ENCODE data around the gene ANKUB1.
"Not testable (repeated sequence)": the region's sequence is repeated elsewhere in the genome, so short reads cannot be mapped to it uniquely, and the experiment has no call there.

The ANKUB1 gene, protein sequence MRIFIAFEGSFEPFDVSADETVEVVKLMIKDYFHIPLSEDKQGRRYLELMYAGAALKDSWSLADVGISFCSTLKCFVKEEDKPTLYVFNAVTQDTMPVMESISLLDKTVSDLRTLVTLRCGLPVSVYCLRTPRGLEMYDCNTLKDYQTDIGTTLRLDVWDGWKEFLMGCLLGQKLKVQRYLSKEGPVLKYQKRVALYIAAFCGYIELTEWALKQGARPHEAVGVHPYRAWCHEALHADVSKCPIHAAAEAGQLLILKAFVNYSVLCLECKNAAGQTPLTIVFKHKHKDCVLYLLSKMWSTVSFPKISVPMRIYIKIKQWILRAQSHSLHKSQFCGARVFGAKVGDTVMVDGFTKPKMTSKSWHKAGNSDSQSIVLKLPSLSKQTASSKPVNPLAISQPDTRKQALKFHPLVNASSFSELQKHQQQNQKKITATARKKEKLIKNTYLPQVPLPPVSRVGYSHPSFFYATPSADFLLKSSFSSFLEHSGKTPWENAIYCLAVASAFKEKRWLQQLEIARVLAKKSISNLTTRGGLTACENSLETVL

DNA sequence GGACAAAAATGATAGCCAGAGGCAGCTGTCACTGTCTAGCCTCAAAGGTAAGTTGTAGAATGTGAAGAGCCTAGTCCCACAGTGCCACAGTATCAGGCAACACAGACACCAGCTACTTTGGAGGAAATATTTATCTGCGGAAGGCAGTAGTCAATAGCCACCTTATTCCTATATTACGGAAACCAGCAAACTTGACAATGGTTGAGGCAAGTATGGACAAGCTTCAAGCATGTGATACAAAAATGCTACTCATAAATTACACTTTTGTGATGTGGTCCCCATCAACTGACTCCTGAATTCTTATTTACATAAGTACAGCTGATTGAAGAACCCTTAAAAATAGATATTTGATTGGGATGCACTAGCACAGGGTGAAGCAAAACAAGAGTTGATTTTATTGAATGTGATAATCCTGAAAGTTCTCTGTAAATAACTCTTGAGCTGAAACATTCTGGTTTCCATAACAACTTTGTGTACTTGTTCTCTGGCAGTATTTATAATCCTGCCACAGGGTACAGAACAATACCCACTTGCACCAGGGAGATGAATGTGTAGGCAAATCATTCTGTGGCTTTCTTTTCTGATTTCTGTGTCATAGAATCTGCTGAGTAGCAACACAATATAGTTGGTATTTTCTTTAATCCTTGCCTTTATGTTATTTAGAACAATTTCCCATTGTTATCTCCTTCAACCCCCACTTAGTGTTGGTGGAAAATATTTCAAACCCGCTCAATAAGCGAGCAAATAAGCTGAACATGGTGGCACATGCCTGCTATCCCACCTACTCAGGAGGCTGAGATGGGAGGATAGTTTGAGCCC, at the start of gene ANKUB1:
ANKUB1 (minus strand) TSS at position 103 of the 819 bp plus-strand sequence. CDS start 188 bp downstream, outside the sequence.
- no peaks in the 10 kb centered on the region for H3K79me2 ChIP-seq (ENCODE audit: control insufficient read depth, insufficient read depth, low read length, unreplicated experiment)
- H3K36me3 ChIP-seq (ENCODE audit: insufficient read depth, low read length) = no peaks in the 10 kb centered on the region
- no peak within 1 kb of the TSS for H3K4me3 ChIP-seq (ENCODE audit: low read depth, low read length)
- peaks cover 9% of the 10 kb centered on the region for H3K4me1 ChIP-seq (ENCODE audit: control insufficient read depth, insufficient read depth, low read length, unreplicated experiment)
- H3K27me3 ChIP-seq (ENCODE audit: insufficient read depth, low read length) = no peaks in the 10 kb centered on the region
- no peak within 1 kb of the TSS for H2AFZ ChIP-seq (ENCODE audit: low read length, unreplicated experiment)
- H3K27ac ChIP-seq (ENCODE audit: low read depth, low read length) = no peak within 1 kb of the TSS

DNA sequence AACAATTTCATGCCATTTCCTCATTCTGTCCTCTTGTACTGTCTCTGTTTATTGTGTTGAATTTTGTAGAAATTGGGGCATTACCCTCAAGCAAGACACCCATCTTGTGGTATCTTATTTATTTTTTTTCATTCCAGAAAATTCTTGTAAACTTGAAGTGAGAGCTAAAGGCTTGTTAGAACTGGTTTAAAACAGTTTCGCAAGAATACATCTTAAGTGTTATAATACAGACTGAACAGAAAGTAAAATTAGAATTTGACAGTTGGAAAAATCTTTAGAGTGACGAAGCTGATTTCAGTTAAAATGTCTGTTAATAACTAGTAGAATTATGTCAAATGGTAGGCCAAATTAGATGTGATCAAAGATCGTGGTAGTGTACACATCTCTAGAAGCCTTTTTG, 47.5 kb upstream of the ANKUB1 start:
- Histone ChIP-seq H3K27me3 (ENCODE audit: insufficient read depth, low read length) (no peaks in the 10 kb centered on the region), H3K27ac (ENCODE audit: low read depth, low read length) (no peak overlapping the region), H3K36me3 (ENCODE audit: insufficient read depth, low read length) (peaks cover 4% of the 10 kb centered on the region), H3K4me3 (ENCODE audit: low read depth, low read length) (no peak overlapping the region), H2AFZ (ENCODE audit: low read length, unreplicated experiment) (no peak overlapping the region), H3K4me1 (ENCODE audit: control insufficient read depth, insufficient read depth, low read length, unreplicated experiment) (peaks cover 3% of the 10 kb centered on the region), H3K79me2 (ENCODE audit: control insufficient read depth, insufficient read depth, low read length, unreplicated experiment) (peaks cover 17% of the 10 kb centered on the region)

DNA sequence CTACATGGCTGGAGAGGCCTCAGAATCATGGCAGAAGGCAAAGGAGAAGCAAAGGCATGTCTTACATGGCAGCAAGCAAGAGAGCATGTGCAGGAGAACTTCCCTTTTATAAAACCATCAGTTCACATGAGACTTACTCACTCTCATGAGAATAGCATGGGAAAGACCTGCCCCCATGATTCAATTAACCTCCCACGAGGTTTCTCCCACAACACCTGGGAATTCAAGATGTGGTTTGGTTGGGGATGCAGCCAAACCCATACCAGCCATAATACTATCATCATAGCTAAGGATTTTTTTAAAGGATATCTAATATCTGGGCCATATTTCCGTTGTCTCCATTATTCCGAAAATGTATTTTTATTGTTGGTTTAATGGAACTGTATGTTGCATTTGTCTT, 47.1 kb upstream of the ANKUB1 start:
- H3K27ac ChIP-seq (ENCODE audit: low read depth, low read length); H3K4me3 ChIP-seq (ENCODE audit: low read depth, low read length); H3K4me1 ChIP-seq (ENCODE audit: control insufficient read depth, insufficient read depth, low read length, unreplicated experiment); H3K36me3 ChIP-seq (ENCODE audit: insufficient read depth, low read length); H3K27me3 ChIP-seq (ENCODE audit: insufficient read depth, low read length); H2AFZ ChIP-seq (ENCODE audit: low read length, unreplicated experiment): not testable (repeated sequence)
- H3K79me2 ChIP-seq (ENCODE audit: control insufficient read depth, insufficient read depth, low read length, unreplicated experiment) = peaks cover 16% of the 10 kb centered on the region

DNA sequence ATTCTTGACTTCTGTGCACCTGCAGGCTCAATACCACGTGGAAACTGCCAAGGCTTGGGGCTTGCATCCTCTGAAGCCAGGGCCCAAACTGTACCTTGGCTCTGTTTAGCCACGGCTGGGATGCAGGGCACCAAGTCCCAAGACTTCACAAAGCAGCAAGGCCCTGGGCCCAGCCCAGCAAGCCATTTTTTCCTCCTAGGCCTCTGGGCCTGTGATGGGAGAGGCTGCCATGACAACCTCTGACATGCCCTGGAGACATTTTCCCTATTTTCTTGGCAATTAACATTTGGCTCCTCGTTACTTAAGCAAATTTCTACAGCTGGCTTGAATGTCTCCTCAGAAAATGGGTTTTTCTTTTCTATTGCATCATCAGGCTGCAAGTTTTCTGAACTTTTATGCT, 46.1 kb upstream of the ANKUB1 start:
- not testable (repeated sequence) for H3K36me3 ChIP-seq (ENCODE audit: insufficient read depth, low read length); H3K4me1 ChIP-seq (ENCODE audit: control insufficient read depth, insufficient read depth, low read length, unreplicated experiment); H3K4me3 ChIP-seq (ENCODE audit: low read depth, low read length); H3K27me3 ChIP-seq (ENCODE audit: insufficient read depth, low read length); H2AFZ ChIP-seq (ENCODE audit: low read length, unreplicated experiment); H3K27ac ChIP-seq (ENCODE audit: low read depth, low read length)
- peaks cover 11% of the 10 kb centered on the region for H3K79me2 ChIP-seq (ENCODE audit: control insufficient read depth, insufficient read depth, low read length, unreplicated experiment)

DNA sequence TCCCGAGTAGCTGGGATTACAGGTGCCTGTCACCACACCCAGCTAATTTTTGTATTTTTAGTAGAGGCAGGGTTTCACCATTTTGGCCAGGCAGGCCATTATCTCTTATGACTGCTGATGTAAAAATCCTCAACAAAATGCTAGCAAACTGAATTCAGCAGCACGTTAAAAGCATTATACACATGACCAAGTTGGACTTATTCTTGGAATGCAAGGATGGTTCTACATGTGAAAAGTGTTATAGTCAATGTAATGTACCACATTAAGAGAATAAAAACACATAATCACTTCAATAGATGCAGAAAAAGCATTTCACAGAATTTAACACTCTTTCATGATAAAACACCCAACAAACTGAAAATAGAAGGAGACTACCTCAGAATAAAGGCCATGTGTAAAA, 40.9 kb upstream of the ANKUB1 start:
- peaks cover 27% of the 10 kb centered on the region for H3K36me3 ChIP-seq (ENCODE audit: insufficient read depth, low read length)
- H3K27me3 ChIP-seq (ENCODE audit: insufficient read depth, low read length) = no peaks in the 10 kb centered on the region

DNA sequence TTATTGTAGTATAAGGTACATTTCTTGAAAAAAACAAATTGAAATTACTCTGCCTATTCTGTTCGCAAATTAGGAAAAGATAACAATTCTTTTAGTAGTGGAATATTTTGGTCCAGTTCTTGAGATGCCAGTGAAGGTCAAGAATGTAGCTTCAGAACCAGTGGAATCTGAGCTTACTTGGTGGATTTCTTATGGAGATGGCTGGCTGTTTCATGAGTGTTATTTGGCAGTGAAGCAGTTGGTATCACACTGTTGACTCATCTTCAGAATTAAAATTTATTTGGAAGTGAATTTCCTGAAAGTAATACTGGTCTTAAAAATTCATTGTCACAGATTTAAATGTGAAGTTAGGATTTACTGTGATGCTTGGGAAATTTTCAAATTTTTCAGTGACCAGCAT, 39.7 kb upstream of the ANKUB1 start:
- Histone ChIP-seq H3K4me1 (ENCODE audit: control insufficient read depth, insufficient read depth, low read length, unreplicated experiment) (no peaks in the 10 kb centered on the region), H3K36me3 (ENCODE audit: insufficient read depth, low read length) (peaks cover 24% of the 10 kb centered on the region), H3K79me2 (ENCODE audit: control insufficient read depth, insufficient read depth, low read length, unreplicated experiment) (peaks cover 27% of the 10 kb centered on the region), H3K4me3 (ENCODE audit: low read depth, low read length) (no peak overlapping the region), H3K27ac (ENCODE audit: low read depth, low read length) (no peak overlapping the region), H2AFZ (ENCODE audit: low read length, unreplicated experiment) (no peak overlapping the region), H3K27me3 (ENCODE audit: insufficient read depth, low read length) (no peaks in the 10 kb centered on the region)

More for the DNA sequence above, 40.9 kb upstream of the ANKUB1 start:
- Histone ChIP-seq H3K27ac (ENCODE audit: low read depth, low read length) (no peak overlapping the region), H3K79me2 (ENCODE audit: control insufficient read depth, insufficient read depth, low read length, unreplicated experiment) (peaks cover 27% of the 10 kb centered on the region), H2AFZ (ENCODE audit: low read length, unreplicated experiment) (no peak overlapping the region), H3K4me1 (ENCODE audit: control insufficient read depth, insufficient read depth, low read length, unreplicated experiment) (no peaks in the 10 kb centered on the region), H3K4me3 (ENCODE audit: low read depth, low read length) (no peak overlapping the region)

DNA sequence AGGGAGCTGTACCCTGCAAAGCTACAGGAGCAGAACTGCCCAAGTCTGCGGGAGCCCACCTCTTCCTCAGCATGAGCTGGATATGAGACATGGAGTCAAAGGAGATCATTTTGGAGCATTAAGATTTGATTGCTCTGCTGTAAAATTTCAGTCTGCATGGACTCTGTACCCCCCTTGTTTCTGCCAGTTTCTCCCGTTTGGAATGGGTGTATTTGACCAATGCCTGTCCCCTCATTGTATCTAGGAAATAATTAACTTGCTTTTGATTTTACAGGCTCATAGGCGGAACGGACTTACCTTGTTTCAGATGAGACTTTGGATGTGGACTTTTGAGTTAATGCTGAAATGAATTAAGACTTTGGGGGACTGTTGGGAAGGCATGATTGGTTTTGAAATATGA, 39.0 kb upstream of the ANKUB1 start:
- Histone ChIP-seq H3K4me1 (ENCODE audit: control insufficient read depth, insufficient read depth, low read length, unreplicated experiment) (no peaks in the 10 kb centered on the region), H3K27me3 (ENCODE audit: insufficient read depth, low read length) (no peaks in the 10 kb centered on the region), H3K36me3 (ENCODE audit: insufficient read depth, low read length) (peaks cover 24% of the 10 kb centered on the region), H3K79me2 (ENCODE audit: control insufficient read depth, insufficient read depth, low read length, unreplicated experiment) (peaks cover 27% of the 10 kb centered on the region), H3K4me3 (ENCODE audit: low read depth, low read length) (no peak overlapping the region), H2AFZ (ENCODE audit: low read length, unreplicated experiment) (no peak overlapping the region), H3K27ac (ENCODE audit: low read depth, low read length) (no peak overlapping the region)

DNA sequence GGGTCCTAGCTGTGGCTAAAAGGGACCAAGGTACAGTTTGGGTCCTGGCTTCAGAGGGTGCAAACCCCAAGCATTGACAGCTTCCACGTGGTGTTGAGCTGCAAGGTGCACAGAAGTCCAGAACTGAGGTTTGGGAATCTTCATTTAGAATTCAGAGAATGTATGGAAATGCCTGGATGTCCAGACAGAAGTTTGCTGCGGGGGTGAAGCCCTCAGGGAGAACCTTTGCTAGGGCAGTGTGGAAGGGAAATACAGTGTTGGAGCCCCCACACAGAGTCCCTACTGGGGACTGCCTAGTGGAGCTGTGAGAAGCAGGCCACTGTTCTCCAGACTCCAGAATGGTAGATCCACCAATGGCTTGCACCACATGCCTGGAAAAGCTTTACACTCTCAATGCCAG, 38.5 kb upstream of the ANKUB1 start:
- Histone ChIP-seq H3K4me1 (ENCODE audit: control insufficient read depth, insufficient read depth, low read length, unreplicated experiment) (no peaks in the 10 kb centered on the region), H3K79me2 (ENCODE audit: control insufficient read depth, insufficient read depth, low read length, unreplicated experiment) (peaks cover 30% of the 10 kb centered on the region), H3K27me3 (ENCODE audit: insufficient read depth, low read length) (no peaks in the 10 kb centered on the region), H3K36me3 (ENCODE audit: insufficient read depth, low read length) (peaks cover 24% of the 10 kb centered on the region), H3K4me3 (ENCODE audit: low read depth, low read length) (no peak overlapping the region), H3K27ac (ENCODE audit: low read depth, low read length) (no peak overlapping the region), H2AFZ (ENCODE audit: low read length, unreplicated experiment) (no peak overlapping the region)

DNA sequence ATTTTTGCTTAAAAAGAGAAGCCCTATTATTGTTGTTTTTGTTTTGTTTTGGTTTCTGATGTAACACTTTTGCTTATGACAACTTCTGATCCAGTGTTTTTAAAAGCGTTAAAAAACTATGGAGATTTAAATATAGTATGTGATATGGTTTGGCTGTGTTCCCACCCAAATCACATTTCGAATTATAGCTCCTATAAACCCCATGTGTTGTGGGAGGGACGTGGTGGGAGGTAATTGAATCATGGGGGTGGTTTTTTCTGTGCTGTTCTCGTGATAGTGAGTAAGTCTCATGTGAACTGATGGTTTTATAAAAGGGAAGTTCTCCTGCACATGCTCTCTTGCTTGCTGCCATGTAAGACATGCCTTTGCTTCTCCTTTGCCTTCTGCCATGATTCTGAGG, 37.3 kb upstream of the ANKUB1 start:
- not testable (repeated sequence) for H3K4me3 ChIP-seq (ENCODE audit: low read depth, low read length); H3K4me1 ChIP-seq (ENCODE audit: control insufficient read depth, insufficient read depth, low read length, unreplicated experiment); H3K27me3 ChIP-seq (ENCODE audit: insufficient read depth, low read length); H2AFZ ChIP-seq (ENCODE audit: low read length, unreplicated experiment); H3K27ac ChIP-seq (ENCODE audit: low read depth, low read length)
- Histone ChIP-seq H3K79me2 (ENCODE audit: control insufficient read depth, insufficient read depth, low read length, unreplicated experiment) (peaks cover 32% of the 10 kb centered on the region), H3K36me3 (ENCODE audit: insufficient read depth, low read length) (peaks cover 24% of the 10 kb centered on the region)

DNA sequence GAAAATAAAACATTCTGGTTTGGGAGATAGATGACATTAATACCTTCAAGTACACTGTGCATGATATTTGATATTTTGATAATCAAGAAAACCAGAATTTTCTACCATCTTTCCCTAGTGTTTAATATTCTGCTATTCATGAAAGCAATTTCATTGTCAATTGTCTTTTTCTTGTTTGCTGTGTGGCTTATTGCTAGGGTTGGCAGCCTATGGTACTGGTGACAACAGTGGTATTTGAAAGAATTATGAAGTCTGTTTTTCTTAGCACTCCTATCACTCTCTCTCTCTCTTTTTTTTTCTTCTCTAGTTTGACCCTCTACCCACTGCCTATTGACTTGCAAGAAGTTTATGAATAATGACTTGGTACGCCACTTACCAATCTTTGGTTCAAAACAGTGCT, 36.0 kb upstream of the ANKUB1 start:
- Histone ChIP-seq H2AFZ (ENCODE audit: low read length, unreplicated experiment) (no peak overlapping the region), H3K36me3 (ENCODE audit: insufficient read depth, low read length) (peaks cover 21% of the 10 kb centered on the region)

More for the DNA sequence above, 36.0 kb upstream of the ANKUB1 start:
- Histone ChIP-seq H3K4me1 (ENCODE audit: control insufficient read depth, insufficient read depth, low read length, unreplicated experiment) (no peaks in the 10 kb centered on the region), H3K27me3 (ENCODE audit: insufficient read depth, low read length) (no peaks in the 10 kb centered on the region), H3K27ac (ENCODE audit: low read depth, low read length) (no peak overlapping the region), H3K4me3 (ENCODE audit: low read depth, low read length) (no peak overlapping the region), H3K79me2 (ENCODE audit: control insufficient read depth, insufficient read depth, low read length, unreplicated experiment) (peaks cover 30% of the 10 kb centered on the region)
